Stimulated activated naive CD4-positive, alpha-beta T cell treated with Interleukin-2 at 50 U/mL for 16 hours (primary cell): ENCODE results near the gene ACOT11.

Experiments
- DNase-seq: peaks from one replicate; lab custom pipeline; 2025; lab: John Stamatoyannopoulos, UW

The ACOT11 gene

DNA sequence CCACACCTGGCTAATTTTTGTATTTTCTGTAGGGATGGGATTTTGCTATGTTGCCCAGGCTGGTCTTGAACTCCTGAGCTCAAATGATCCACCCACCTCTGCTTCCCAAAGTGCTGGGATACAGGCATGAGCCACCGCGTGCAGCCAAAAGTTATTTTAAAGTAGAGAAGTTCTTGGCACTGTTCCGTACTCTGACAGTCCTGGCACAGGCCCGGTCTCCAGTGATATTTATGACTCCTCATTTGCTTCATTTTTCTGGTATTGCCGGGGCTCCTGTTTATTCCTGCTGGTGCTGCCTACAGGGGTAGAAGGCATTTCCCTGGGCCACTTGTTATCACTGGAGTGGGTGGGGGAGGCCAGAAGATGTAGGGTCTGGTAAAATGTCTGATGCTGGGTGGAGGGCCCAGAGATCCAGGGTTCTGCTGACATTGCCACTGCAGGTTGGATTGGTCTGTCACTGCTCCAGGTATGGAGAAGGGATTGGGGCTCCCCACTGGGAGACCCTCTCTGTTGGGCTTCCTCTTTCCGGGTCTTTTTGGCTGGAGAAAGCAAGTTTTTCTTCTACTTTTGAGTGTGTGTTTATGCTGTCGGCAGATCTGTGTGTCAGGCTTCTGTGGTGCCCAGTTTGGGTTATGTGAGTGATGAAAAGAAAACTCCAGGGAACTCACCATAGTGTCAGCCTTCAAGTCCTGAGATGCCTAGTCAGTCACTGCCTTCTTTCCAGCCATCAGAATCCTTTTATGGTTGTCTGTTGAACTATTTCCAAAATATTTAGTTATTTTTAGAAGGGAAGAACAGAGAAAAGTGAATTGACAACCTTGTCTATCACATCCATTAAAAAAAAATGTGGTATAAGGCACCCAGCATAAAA is 98.0 kb downstream of the ACOT11 start:
- DNase-seq: no peak

GRCh38 chr1:54649130-54649898 is 101.3 kb downstream of the ACOT11 start:
- DNase-seq: no peak

DNA sequence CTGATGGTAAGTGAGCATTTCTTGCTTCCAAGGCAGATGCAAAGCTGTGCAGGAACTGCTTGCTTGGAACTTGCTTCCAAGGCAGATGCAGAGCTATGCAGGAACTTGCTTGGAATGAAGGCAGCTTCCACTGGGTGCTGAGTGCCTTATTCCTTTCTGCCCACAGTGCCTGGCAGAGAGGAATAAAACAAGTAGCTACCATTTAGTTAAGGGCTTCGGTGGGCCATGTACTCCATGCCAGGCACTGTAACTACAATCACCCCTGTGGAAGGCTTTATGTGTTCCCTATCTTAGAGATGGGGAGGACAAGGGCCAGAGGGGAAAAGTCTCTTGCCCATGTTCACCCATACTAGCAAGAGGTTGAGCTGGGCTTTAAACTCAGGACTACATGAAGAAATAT is 101.9 kb downstream of the ACOT11 start:
- no peak for DNase-seq

DNA sequence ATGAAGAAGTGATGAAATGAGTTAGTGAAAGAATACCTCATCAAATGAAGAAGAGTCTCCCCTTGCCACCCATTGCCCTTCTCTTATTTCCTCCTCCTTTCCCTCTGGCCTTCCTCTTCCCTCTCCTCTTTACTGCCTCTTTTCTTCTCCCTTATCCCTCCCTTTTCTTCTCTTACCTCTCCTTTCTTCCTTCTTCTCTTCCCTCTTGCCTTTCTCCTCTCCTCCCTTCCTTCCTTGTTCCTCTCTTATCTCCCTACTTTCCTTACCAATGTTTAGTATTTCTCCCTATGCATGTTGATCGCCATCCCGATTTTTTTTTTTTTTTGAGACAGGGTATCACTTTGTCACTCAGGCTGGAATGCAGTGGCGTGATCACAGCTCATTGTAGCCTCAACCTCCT is 102.4 kb downstream of the ACOT11 start:
- DNase-seq: no peak

DNA sequence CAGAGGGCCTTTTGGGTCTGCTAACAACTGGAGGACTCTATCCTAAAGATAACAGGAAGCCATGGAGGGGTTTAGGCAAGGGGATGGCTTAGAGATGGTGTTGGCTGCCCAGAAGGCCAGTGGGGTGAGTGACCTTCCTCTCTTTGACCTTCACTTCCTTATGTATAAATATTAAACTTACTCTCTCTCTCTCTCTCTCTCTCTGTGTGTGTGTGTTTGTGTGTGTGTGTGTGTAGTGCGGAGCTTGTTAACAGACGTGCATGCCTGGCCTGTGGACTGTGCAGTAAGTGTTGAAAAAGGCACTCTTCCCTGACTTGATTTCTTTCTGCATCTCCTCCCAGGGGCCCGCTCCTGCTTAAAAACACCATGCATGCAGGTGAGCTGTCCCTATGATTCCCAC is 103.6 kb downstream of the ACOT11 start:
- DNase-seq: no peak

- DNase-seq: no peak
Measured at GRCh38 chr1:54652168-54652567, 104.1 kb downstream of the ACOT11 start.

DNA sequence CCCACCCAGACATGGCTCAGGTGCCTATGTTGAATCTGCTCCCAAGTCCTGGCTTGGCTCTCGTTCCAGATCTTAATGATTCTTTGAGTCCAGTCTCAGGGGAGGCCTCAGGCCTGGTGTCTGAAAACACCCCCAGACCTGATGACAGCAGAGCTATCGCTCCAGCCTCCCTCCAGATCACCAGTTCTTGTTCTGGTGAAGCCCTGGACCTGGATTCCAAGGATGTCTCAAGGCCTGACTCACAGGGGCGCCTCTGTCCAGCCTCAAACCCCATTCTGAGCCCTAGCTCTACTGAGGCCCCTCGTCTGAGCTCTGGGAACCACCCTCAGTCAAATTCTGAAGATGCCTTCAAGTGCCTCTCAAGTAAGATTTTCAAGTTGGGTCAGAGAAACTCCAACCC is 105.0 kb downstream of the ACOT11 start:
- no peak for DNase-seq

DNA sequence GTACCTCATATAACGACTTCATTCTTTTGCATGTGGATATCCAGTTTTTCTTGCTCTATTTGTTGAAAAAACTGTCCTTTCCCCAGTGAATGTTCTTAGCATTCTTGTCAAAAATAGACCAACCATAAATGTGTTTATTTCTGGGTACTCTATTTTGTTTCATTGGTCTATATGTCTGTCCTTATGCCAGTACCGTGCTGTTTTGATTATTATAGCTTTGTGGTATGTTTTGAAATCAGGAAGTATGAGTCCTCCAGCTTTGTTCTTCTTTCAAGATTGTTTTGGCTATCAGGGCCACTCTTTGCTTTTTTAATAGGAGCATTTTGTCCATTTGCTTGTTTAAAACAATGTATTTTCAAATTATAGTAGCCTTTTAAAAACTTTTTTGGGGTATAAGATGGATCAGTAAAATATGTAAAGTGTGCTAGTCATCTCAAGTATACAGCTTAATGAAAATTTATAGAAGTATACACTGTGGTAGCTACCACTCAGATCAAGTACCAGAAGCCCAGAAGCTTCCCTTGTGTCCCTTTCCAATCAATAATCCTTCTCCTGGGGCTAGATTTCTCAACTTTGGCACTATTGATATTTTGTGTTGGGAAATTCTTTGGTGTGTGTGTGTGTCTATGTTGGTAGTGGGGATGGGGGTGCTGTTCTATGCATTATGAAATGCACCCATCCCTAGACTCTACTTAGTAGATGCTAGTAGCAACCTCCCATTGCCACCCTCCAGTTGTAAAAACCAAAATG is 110.3 kb downstream of the ACOT11 start:
- no peak for DNase-seq
